DND-41 (cell line): ENCODE results near the gene AFAP1.

Experiments
- CTCF ChIP-seq: IDR thresholded peaks from 2 replicates; pipeline ENCODE4 v1.5.1; 2012; ENCODE audit warnings: borderline replicate concordance, low read length, moderate library complexity, mild to moderate bottlenecking; ENCODE audit not compliant: poor library complexity, severe bottlenecking; ENCODE audit errors: extremely low read depth
- EZH2 ChIP-seq: IDR thresholded peaks from 3 replicates; pipeline ENCODE4 v1.6.1; 2012; ENCODE audit warnings: borderline replicate concordance, low read depth, mild to moderate bottlenecking, moderate library complexity, low read length, inconsistent platforms; ENCODE audit not compliant: severe bottlenecking

- no peak for TF ChIP-seq CTCF
- TF ChIP-seq EZH2 = no peak
These were observed 2.4 kb upstream of the AFAP1 start for GRCh38 chr4:7941965-7942496.
